Keratinocyte (primary cell): ENCODE data around the gene EHBP1. TPM values are rescaled to one million over a fixed set of nuclear protein-coding genes. Genes with fewer than 3 reads are reported as not detected.

Source experiments
- DNase-seq: peaks from one replicate; pipeline ENCODE4 v3.0.0-alpha.2; 2011; ENCODE audit warnings: low read depth, missing footprints, low spot score
- FAIRE-seq: peaks from 2 replicates; lab custom pipeline; 2011; peaks lifted over from hg19 to GRCh38; lab: Jason Lieb, UNC
- H2AFZ ChIP-seq: 2 replicates; pipeline ENCODE4 v1.6.0; 2012; ENCODE audit warnings: low read length, control low read depth, inconsistent platforms; ENCODE audit not compliant: control insufficient read depth
- H3K27ac ChIP-seq: 2 replicates; pipeline ENCODE4 v1.5.1; 2011; ENCODE audit warnings: low read length; ENCODE audit not compliant: control insufficient read depth, insufficient read depth
- H3K27me3 ChIP-seq: 3 replicates; pipeline ENCODE4 v1.6.0; 2011; ENCODE audit warnings: low read length; ENCODE audit not compliant: control insufficient read depth, insufficient read depth; ENCODE audit errors: extremely low read depth
- H3K36me3 ChIP-seq, 2 experiments: 2 replicates in 1 of 2; 3 replicates in 1 of 2; pipeline ENCODE4 v1.5.1; 2011; ENCODE audit warnings: low read length in 2 of 2, mild to moderate bottlenecking in 1 of 2; ENCODE audit not compliant: control insufficient read depth in 2 of 2, insufficient read depth in 2 of 2; ENCODE audit errors: extremely low read depth in 1 of 2
- H3K4me1 ChIP-seq: 3 replicates; pipeline ENCODE4 v1.5.1; 2011; ENCODE audit warnings: low read length; ENCODE audit not compliant: control insufficient read depth, insufficient read depth; ENCODE audit errors: extremely low read depth
- H3K4me2 ChIP-seq: 3 replicates; pipeline ENCODE4 v1.6.0; 2011; ENCODE audit warnings: low read depth, low read length; ENCODE audit not compliant: control insufficient read depth, insufficient read depth; ENCODE audit errors: extremely low read depth
- H3K4me3 ChIP-seq, 3 experiments: fragments of 200-600 bp in 1 of 3; sonication (generic) in 1 of 3; 2 replicates in 2 of 3; 3 replicates in 1 of 3; pipeline ENCODE4 v1.5.1; 2011 to 2016; ENCODE audit warnings: low read length in 3 of 3, mild to moderate bottlenecking in 3 of 3, control low read depth in 2 of 3, inconsistent platforms in 1 of 3, low read depth in 1 of 3, mixed read lengths in 1 of 3, mixed run types in 1 of 3, moderate library complexity in 1 of 3; ENCODE audit not compliant: control insufficient read depth in 2 of 3, insufficient read depth in 2 of 3; ENCODE audit errors: extremely low read depth in 1 of 3
- H3K79me2 ChIP-seq: 2 replicates; pipeline ENCODE4 v1.6.0; 2012; ENCODE audit warnings: low read length; ENCODE audit not compliant: control insufficient read depth, insufficient read depth
- H3K9ac ChIP-seq: 3 replicates; pipeline ENCODE4 v1.6.0; 2011; ENCODE audit warnings: low read length; ENCODE audit not compliant: control insufficient read depth, insufficient read depth; ENCODE audit errors: extremely low read depth
- H3K9me1 ChIP-seq: 3 replicates; pipeline ENCODE4 v1.6.0; 2011; ENCODE audit warnings: low read length; ENCODE audit not compliant: control insufficient read depth, insufficient read depth; ENCODE audit errors: extremely low read depth
- H3K9me3 ChIP-seq: 2 replicates; pipeline ENCODE4 v1.5.1; 2012; ENCODE audit warnings: low read depth, low read length; ENCODE audit not compliant: control insufficient read depth
- H4K20me1 ChIP-seq: 3 replicates; pipeline ENCODE4 v1.6.0; 2011; ENCODE audit warnings: low read length; ENCODE audit not compliant: control insufficient read depth, insufficient read depth; ENCODE audit errors: extremely low read depth
- CTCF ChIP-seq, 3 experiments: IDR thresholded peaks in 1 of 3; conservative IDR thresholded peaks in 1 of 3; optimal IDR thresholded peaks in 1 of 3; 2 replicates in 2 of 3; 3 replicates in 1 of 3; pipeline versions ENCODE3 to v1.5.1; 2011; ENCODE audit warnings: low read length in 3 of 3, mild to moderate bottlenecking in 3 of 3, moderate library complexity in 2 of 3, control low read depth in 1 of 3, inconsistent platforms in 1 of 3; ENCODE audit not compliant: insufficient read depth in 2 of 3; ENCODE audit errors: extremely low read depth in 1 of 3
- EZH2 ChIP-seq: IDR thresholded peaks from one replicate; pipeline ENCODE4 v1.6.1; 2012; ENCODE audit warnings: inconsistent platforms, mild to moderate bottlenecking, low read length, moderate library complexity
- dilution Hi-C: fragments of 300-500 bp; cut with MboI; formaldehyde crosslinking; loops from one replicate; pipeline ENCODE4 v1.7.0; 2020; ENCODE audit warnings: low sequenced_read_pairs; ENCODE audit not compliant: extremely low pct_ligation_motif_present
- polyA plus RNA-seq, 5 experiments: library from polyadenylated mRNA; depleted of rRNA in 3 of 5; stranded (reverse) in 3 of 5; stranded (forward) in 1 of 5; unstranded in 1 of 5; fragments of >200 nt; gene quantifications; 1 replicate in 1 of 5; 2 replicates in 3 of 5; 3 replicates in 1 of 5; pipeline versions ENCODE4 v1.2.1 to v1.2.3, GENCODE V29; 2011 to 2012; ENCODE audit warnings: missing spikeins in 2 of 5, low read depth in 1 of 5, low replicate concordance in 1 of 5

EHBP1 gene
- polyA plus RNA-seq, 1 donor (not counting 4 experiments of a cell fraction or from before 2014, with no cell fraction given), result 59.0 TPM

- H3K27me3 ChIP-seq, result no peaks in the 10 kb centered on the region
- peaks cover 23% of the 10 kb centered on the region for H3K4me1 ChIP-seq
- H3K36me3 ChIP-seq, result peaks cover 8 to 13% of the 10 kb centered on the region in 2 experiments
- peak within 1 kb of the TSS; percentile 98 for H2AFZ ChIP-seq
- H3K4me2 ChIP-seq, result peak within 1 kb of the TSS; percentile 100
- H3K27ac ChIP-seq, result peak within 1 kb of the TSS; percentile 88
- no peaks in the 10 kb centered on the region for H3K9me3 ChIP-seq
- peak within 1 kb of the TSS; percentile 59 to 99 (median 98) for H3K4me3 ChIP-seq
- dilution Hi-C loops, result no loop called here
- H3K9me1 ChIP-seq, result no peaks in the 10 kb centered on the region
- H3K9ac ChIP-seq, result peak within 1 kb of the TSS; percentile 92
- no peak for TF ChIP-seq EZH2
- no peak for TF ChIP-seq CTCF (optimal IDR thresholded peaks at IDR 0.05 in 1 of 3, IDR thresholded peaks at IDR 0.05 in 1 of 3, conservative IDR thresholded peaks at IDR 0.05 in 1 of 3; ENCODE audit: extremely low read depth in 1 of 3, insufficient read depth in 2 of 3, low read length in 3 of 3)
- FAIRE-seq, result peak; percentile 60
- peak; percentile 33 for DNase-seq
- peaks cover 15% of the 10 kb centered on the region for H3K79me2 ChIP-seq
- no peaks in the 10 kb centered on the region for H4K20me1 ChIP-seq
Observed at GRCh38 chr2:63050334-63051041, 345.0 kb downstream of the EHBP1 start, which contains the start of gene OTX1. Gene OTX1 (plus strand): TSS chr2:63050830. CDS start chr2:63052991, 2,161 bp downstream.

- Histone ChIP-seq H3K9ac (peak overlapping the region; percentile 92), H3K4me1 (peaks cover 23% of the 10 kb centered on the region), H3K36me3 (peaks cover 14 to 18% of the 10 kb centered on the region in 2 experiments), H2AFZ (peak overlapping the region; percentile 98), H3K27ac (peak overlapping the region; percentile 88), H3K4me2 (peak overlapping the region; percentile 83), H3K79me2 (peaks cover 15% of the 10 kb centered on the region), H4K20me1 (no peaks in the 10 kb centered on the region), H3K9me3 (no peaks in the 10 kb centered on the region), H3K9me1 (no peaks in the 10 kb centered on the region), H3K4me3 (peak overlapping the region; percentile 59 to 99 (median 98)), H3K27me3 (no peaks in the 10 kb centered on the region)
- FAIRE-seq (no peak), DNase-seq (no peak)
- no peak for TF ChIP-seq EZH2
- TF ChIP-seq CTCF (optimal IDR thresholded peaks at IDR 0.05 in 1 of 3, IDR thresholded peaks at IDR 0.05 in 1 of 3, conservative IDR thresholded peaks at IDR 0.05 in 1 of 3; ENCODE audit: extremely low read depth in 1 of 3, insufficient read depth in 2 of 3, low read length in 3 of 3), result no peak
- dilution Hi-C loops, result no loop called here
Observed at GRCh38 chr2:63051042-63051794, 345.7 kb downstream of the EHBP1 start.
